ENCODE measurements around the gene SOSTDC1. TPM values are rescaled to one million over a fixed set of nuclear protein-coding genes. Genes with fewer than 3 reads are reported as not detected.
"Not testable (repeated sequence)": the region's sequence is repeated elsewhere in the genome, so short reads cannot be mapped to it uniquely, and the experiment has no call there.

SOSTDC1 gene
- total RNA-seq, 1 donor from 2014 or later: not detected

GRCh38 chr7:16455591-16455990, 9.9 kb downstream of the SOSTDC1 start:
- Mint-ChIP-seq H3K4me1 (ENCODE audit: low read depth) (peaks cover 2% of the 10 kb centered on the region), H3K27me3 (ENCODE audit: low read depth) (peaks cover 3% of the 10 kb centered on the region), H3K4me3 (ENCODE audit: low read depth) (no peak overlapping the region), H3K27ac (no peak overlapping the region), H3K9me3 (no peaks in the 10 kb centered on the region), H3K36me3 (ENCODE audit: low read depth) (no peaks in the 10 kb centered on the region)
- intact Hi-C loops (cut with micrococcal nuclease): no loop called here
- no peak for DNase-seq (ENCODE audit: low spot score)

GRCh38 chr7:16450366-16450765, 15.2 kb downstream of the SOSTDC1 start:
- Mint-ChIP-seq H3K4me3 (ENCODE audit: low read depth) (no peak overlapping the region), H3K27me3 (ENCODE audit: low read depth) (peaks cover 6% of the 10 kb centered on the region), H3K4me1 (ENCODE audit: low read depth) (no peaks in the 10 kb centered on the region), H3K27ac (no peak overlapping the region), H3K9me3 (no peaks in the 10 kb centered on the region), H3K36me3 (ENCODE audit: low read depth) (no peaks in the 10 kb centered on the region)
- intact Hi-C loops (cut with micrococcal nuclease): no loop called here
- no peak for DNase-seq (ENCODE audit: low spot score)

GRCh38 chr7:16447876-16448275, 17.7 kb downstream of the SOSTDC1 start:
- no peak overlapping the region for H3K27ac Mint-ChIP-seq
- H3K36me3 Mint-ChIP-seq (ENCODE audit: low read depth): no peaks in the 10 kb centered on the region
- peaks cover 6% of the 10 kb centered on the region for H3K27me3 Mint-ChIP-seq (ENCODE audit: low read depth)
- no peaks in the 10 kb centered on the region for H3K9me3 Mint-ChIP-seq
- DNase-seq (ENCODE audit: low spot score): no peak
- no peak overlapping the region for H3K4me3 Mint-ChIP-seq (ENCODE audit: low read depth)
- H3K4me1 Mint-ChIP-seq (ENCODE audit: low read depth): no peaks in the 10 kb centered on the region
- intact Hi-C loops (cut with micrococcal nuclease): no loop called here

DNA sequence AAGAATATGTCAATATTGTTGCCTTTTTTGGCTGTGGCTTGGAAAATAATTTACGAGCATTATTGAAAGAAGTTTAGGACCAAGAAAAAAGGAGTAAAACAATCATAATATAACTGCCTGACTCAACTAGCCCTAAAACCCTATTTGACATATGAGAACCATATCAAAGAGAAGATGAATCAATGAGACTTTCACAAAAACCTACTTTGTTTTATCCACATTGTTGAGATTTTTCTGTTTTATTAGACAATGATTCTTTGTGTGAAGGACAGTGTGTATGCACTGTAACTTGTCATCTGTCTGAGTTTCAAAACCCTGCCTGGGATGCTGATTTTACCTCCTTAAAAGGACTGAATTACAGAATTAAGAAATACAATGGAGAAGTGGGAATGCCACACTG, 19.0 kb downstream of the SOSTDC1 start:
- intact Hi-C loops (cut with micrococcal nuclease): no loop called here
- H3K27me3 Mint-ChIP-seq (ENCODE audit: low read depth): peaks cover 7% of the 10 kb centered on the region
- no peak for DNase-seq (ENCODE audit: low spot score)
- no peaks in the 10 kb centered on the region for H3K4me1 Mint-ChIP-seq (ENCODE audit: low read depth)
- H3K4me3 Mint-ChIP-seq (ENCODE audit: low read depth): no peak overlapping the region
- no peak overlapping the region for H3K27ac Mint-ChIP-seq
- H3K9me3 Mint-ChIP-seq: no peaks in the 10 kb centered on the region
- H3K36me3 Mint-ChIP-seq (ENCODE audit: low read depth): no peaks in the 10 kb centered on the region

GRCh38 chr7:16443871-16444270, 21.7 kb downstream of the SOSTDC1 start:
- H3K36me3 Mint-ChIP-seq (ENCODE audit: low read depth); H3K4me3 Mint-ChIP-seq (ENCODE audit: low read depth); H3K27me3 Mint-ChIP-seq (ENCODE audit: low read depth); H3K4me1 Mint-ChIP-seq (ENCODE audit: low read depth); H3K9me3 Mint-ChIP-seq; DNase-seq (ENCODE audit: low spot score); H3K27ac Mint-ChIP-seq; intact Hi-C loops (cut with micrococcal nuclease): not testable (repeated sequence)

- H3K27ac Mint-ChIP-seq: no peak overlapping the region
- no peaks in the 10 kb centered on the region for H3K4me1 Mint-ChIP-seq (ENCODE audit: low read depth)
- H3K9me3 Mint-ChIP-seq: no peaks in the 10 kb centered on the region
- no peaks in the 10 kb centered on the region for H3K36me3 Mint-ChIP-seq (ENCODE audit: low read depth)
- peaks cover 5% of the 10 kb centered on the region for H3K27me3 Mint-ChIP-seq (ENCODE audit: low read depth)
- no peak for DNase-seq (ENCODE audit: low spot score)
- intact Hi-C loops (cut with micrococcal nuclease): no loop called here
- no peak overlapping the region for H3K4me3 Mint-ChIP-seq (ENCODE audit: low read depth)
Observed at GRCh38 chr7:16438988-16439387, 26.6 kb downstream of the SOSTDC1 start.

GRCh38 chr7:16436306-16436705, 29.2 kb downstream of the SOSTDC1 start:
- no peaks in the 10 kb centered on the region for H3K9me3 Mint-ChIP-seq
- peaks cover 6% of the 10 kb centered on the region for H3K27me3 Mint-ChIP-seq (ENCODE audit: low read depth)
- intact Hi-C loops (cut with micrococcal nuclease): no loop called here

DNA sequence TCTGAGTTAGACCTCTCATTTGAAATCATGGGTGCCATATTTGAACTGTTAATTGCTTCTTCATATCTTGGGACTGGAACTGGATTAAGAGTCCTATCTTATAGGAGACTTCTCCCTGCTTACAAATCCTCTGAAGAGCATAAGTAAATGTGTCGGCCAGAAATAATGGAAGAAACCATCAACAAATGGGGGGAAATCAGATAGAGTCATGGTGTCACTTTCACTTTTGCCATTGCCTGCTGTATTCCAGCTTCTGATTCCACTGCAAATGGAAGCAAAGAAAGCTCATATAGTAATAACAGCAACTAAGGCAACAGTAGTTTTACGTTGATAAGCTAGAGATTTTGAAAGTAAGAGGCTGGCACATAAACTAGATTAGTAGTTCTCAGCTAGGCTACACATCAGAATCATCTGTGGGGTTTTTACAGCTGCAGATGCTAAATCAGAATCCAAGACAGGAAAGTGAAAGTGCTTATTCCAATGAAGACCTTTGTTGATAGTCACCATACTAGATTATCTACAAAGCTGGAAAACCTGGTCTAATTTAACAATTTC, 31.9 kb downstream of the SOSTDC1 start:
- no peak for DNase-seq (ENCODE audit: low spot score)
- Mint-ChIP-seq H3K36me3 (ENCODE audit: low read depth) (no peaks in the 10 kb centered on the region), H3K4me1 (ENCODE audit: low read depth) (peaks cover 5% of the 10 kb centered on the region), H3K27me3 (ENCODE audit: low read depth) (peaks cover 6% of the 10 kb centered on the region), H3K9me3 (no peaks in the 10 kb centered on the region), H3K4me3 (ENCODE audit: low read depth) (no peak overlapping the region), H3K27ac (no peak overlapping the region)
- intact Hi-C loops (cut with micrococcal nuclease): no loop called here

More at GRCh38 chr7:16436306-16436705, 29.2 kb downstream of the SOSTDC1 start:
- no peak for DNase-seq (ENCODE audit: low spot score)
- Mint-ChIP-seq H3K36me3 (ENCODE audit: low read depth) (no peaks in the 10 kb centered on the region), H3K4me1 (ENCODE audit: low read depth) (peaks cover 2% of the 10 kb centered on the region), H3K27ac (no peak overlapping the region), H3K4me3 (ENCODE audit: low read depth) (no peak overlapping the region)

DNA sequence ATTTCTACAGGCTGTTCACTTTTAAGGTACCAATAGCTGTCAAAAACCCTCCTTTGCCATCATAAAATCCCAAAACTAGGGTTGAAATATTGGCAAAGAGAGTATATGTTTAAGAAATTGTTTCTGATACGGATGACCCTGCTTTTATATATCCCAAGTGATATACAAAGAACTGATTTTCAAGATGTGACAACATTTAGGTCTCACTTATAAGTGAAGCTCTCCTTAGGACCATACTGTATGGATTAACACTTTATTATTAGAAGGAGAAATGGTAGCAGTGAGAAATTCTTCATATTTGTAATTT, 33.2 kb downstream of the SOSTDC1 start:
- Mint-ChIP-seq H3K27ac (no peak overlapping the region), H3K4me3 (ENCODE audit: low read depth) (no peak overlapping the region), H3K9me3 (no peaks in the 10 kb centered on the region), H3K36me3 (ENCODE audit: low read depth) (no peaks in the 10 kb centered on the region), H3K4me1 (ENCODE audit: low read depth) (peaks cover 8% of the 10 kb centered on the region), H3K27me3 (ENCODE audit: low read depth) (peaks cover 6% of the 10 kb centered on the region)
- intact Hi-C loops (cut with micrococcal nuclease): loop anchor here (1.0 kb wide), 1 partner anchor 133 kb away; no protein-coding TSS in a partner anchor
- no peak for DNase-seq (ENCODE audit: low spot score)

GRCh38 chr7:16431646-16432424, 33.7 kb downstream of the SOSTDC1 start:
- peaks cover 8% of the 10 kb centered on the region for H3K4me1 Mint-ChIP-seq (ENCODE audit: low read depth)
- intact Hi-C loops (cut with micrococcal nuclease): loop anchor here (1.0 kb wide), 1 partner anchor 133 kb away; no protein-coding TSS in a partner anchor
- no peak for DNase-seq (ENCODE audit: low spot score)
- no peaks in the 10 kb centered on the region for H3K9me3 Mint-ChIP-seq
- H3K27me3 Mint-ChIP-seq (ENCODE audit: low read depth): peaks cover 6% of the 10 kb centered on the region
- no peaks in the 10 kb centered on the region for H3K36me3 Mint-ChIP-seq (ENCODE audit: low read depth)
- H3K27ac Mint-ChIP-seq: no peak overlapping the region
- H3K4me3 Mint-ChIP-seq (ENCODE audit: low read depth): no peak overlapping the region

DNA sequence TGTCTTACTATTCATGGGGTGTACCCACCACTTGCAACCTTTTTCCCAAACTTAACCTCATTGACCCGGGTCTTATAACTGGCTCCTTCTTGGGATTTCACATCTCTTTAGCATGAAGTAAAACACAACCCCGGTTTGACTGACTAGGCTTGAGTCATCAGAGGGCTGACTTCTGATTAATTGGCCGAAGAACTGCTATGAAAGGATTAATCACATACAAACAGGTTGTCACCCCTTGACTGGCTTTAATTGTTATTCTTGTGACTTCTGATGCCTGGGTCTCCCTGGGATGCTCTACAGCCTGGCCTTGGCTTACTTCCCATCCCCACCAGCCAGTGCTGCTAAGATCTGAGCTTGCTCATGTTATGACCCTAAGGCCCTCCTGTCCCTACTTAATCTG, 35.4 kb downstream of the SOSTDC1 start:
- intact Hi-C loops (cut with micrococcal nuclease): no loop called here
- no peak for DNase-seq (ENCODE audit: low spot score)
- Mint-ChIP-seq H3K27me3 (ENCODE audit: low read depth) (peaks cover 12% of the 10 kb centered on the region), H3K4me1 (ENCODE audit: low read depth) (peaks cover 8% of the 10 kb centered on the region), H3K4me3 (ENCODE audit: low read depth) (no peak overlapping the region), H3K27ac (no peak overlapping the region), H3K9me3 (no peaks in the 10 kb centered on the region), H3K36me3 (ENCODE audit: low read depth) (no peaks in the 10 kb centered on the region)

GRCh38 chr7:16428672-16429071, 36.9 kb downstream of the SOSTDC1 start:
- Mint-ChIP-seq H3K27ac (no peak overlapping the region), H3K9me3 (no peaks in the 10 kb centered on the region), H3K27me3 (ENCODE audit: low read depth) (peaks cover 14% of the 10 kb centered on the region), H3K4me1 (ENCODE audit: low read depth) (peaks cover 8% of the 10 kb centered on the region), H3K4me3 (ENCODE audit: low read depth) (no peak overlapping the region), H3K36me3 (ENCODE audit: low read depth) (no peaks in the 10 kb centered on the region)
- no peak for DNase-seq (ENCODE audit: low spot score)
- intact Hi-C loops (cut with micrococcal nuclease): loop anchor here (10.0 kb wide), 2 partner anchors 354 to 496 kb away; no protein-coding TSS in a partner anchor

- Mint-ChIP-seq H3K27me3 (ENCODE audit: low read depth) (peaks cover 11% of the 10 kb centered on the region), H3K27ac (no peak overlapping the region), H3K4me3 (ENCODE audit: low read depth) (no peak overlapping the region), H3K36me3 (ENCODE audit: low read depth) (no peaks in the 10 kb centered on the region), H3K9me3 (no peaks in the 10 kb centered on the region), H3K4me1 (ENCODE audit: low read depth) (peaks cover 5% of the 10 kb centered on the region)
- intact Hi-C loops (cut with micrococcal nuclease): loop anchor here (10.0 kb wide), 2 partner anchors 353 to 497 kb away; no protein-coding TSS in a partner anchor
- DNase-seq (ENCODE audit: low spot score): no peak
Observed at GRCh38 chr7:16428182-16428581, 37.4 kb downstream of the SOSTDC1 start.

All from activated T-helper 2 cell treated with anti-CD3 and anti-CD28 coated beads, Interferon-gamma antibody, Interleukin-2, Interleukin-4, amounts not matched to agents 10 μg/mL and 5 μg/mL and 100 μg/mL, durations not matched to agents 14 hours and 24 hours and 36 hours (primary cell).